NB4 (cell line): ENCODE measurements around the gene RAD51B.

Source experiments
- DNase-seq: peaks from one replicate; pipeline ENCODE4 v3.0.0; 2010; ENCODE audit warnings: low read depth
- H3K4me3 ChIP-seq: one replicate; pipeline ENCODE4 v1.5.1; 2011; ENCODE audit warnings: mild to moderate bottlenecking, low read depth, low read length, moderate library complexity
- MAX ChIP-seq: IDR thresholded peaks from 2 replicates; pipeline ENCODE4 v1.6.1; 2011; ENCODE audit warnings: low read depth, low read length
- MYC ChIP-seq: IDR thresholded peaks from 2 replicates; pipeline ENCODE4 v1.6.1; 2011; ENCODE audit warnings: low read depth, low read length
- POLR2A ChIP-seq: IDR thresholded peaks from 2 replicates; pipeline ENCODE4 v1.6.1; 2011; ENCODE audit warnings: mild to moderate bottlenecking; ENCODE audit not compliant: insufficient read length; ENCODE audit errors: extremely low read depth
- TF ChIP-seq, protein P1 (sequence below): IDR thresholded peaks from one replicate; pipeline ENCODE4 v1.5.1; 2012; ENCODE audit warnings: low read depth, low read length

Gene RAD51B

DNA sequence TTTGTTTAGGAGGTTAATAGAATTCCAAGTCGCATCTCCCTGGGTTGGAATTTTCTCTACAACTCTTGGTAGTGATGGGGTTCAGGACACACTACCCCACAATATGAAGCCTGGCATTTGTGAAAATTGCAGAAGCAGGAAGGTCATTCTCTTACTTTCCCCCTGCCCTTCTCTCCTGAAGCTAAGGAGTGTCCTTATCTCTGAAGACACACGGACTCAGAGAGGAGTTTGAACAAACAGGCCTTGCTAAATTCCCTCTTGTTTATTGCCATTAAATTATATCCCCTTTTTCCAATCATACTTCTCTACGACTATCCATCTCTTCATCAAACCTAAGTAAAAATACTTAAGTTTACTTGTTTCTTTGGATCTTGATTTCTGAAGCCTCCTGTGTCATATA lies 443.0 kb downstream of the RAD51B start:
- no peak overlapping the region for H3K4me3 ChIP-seq
- DNase-seq: no peak
- TF ChIP-seq, protein P1, sequence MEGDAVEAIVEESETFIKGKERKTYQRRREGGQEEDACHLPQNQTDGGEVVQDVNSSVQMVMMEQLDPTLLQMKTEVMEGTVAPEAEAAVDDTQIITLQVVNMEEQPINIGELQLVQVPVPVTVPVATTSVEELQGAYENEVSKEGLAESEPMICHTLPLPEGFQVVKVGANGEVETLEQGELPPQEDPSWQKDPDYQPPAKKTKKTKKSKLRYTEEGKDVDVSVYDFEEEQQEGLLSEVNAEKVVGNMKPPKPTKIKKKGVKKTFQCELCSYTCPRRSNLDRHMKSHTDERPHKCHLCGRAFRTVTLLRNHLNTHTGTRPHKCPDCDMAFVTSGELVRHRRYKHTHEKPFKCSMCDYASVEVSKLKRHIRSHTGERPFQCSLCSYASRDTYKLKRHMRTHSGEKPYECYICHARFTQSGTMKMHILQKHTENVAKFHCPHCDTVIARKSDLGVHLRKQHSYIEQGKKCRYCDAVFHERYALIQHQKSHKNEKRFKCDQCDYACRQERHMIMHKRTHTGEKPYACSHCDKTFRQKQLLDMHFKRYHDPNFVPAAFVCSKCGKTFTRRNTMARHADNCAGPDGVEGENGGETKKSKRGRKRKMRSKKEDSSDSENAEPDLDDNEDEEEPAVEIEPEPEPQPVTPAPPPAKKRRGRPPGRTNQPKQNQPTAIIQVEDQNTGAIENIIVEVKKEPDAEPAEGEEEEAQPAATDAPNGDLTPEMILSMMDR: no peak
- TF ChIP-seq MAX: no peak

- DNase-seq: no peak
- no peak overlapping the region for H3K4me3 ChIP-seq
- TF ChIP-seq MAX (no peak), POLR2A (no peak), MYC (no peak)
- TF ChIP-seq, protein P1: no peak
These were observed 444.1 kb downstream of the RAD51B start for GRCh38 chr14:68263563-68264259.

GRCh38 chr14:68264260-68264569 lies 444.6 kb downstream of the RAD51B start:
- no peak for DNase-seq
- TF ChIP-seq MAX: no peak
- TF ChIP-seq, protein P1: no peak
- no peak for TF ChIP-seq POLR2A
- TF ChIP-seq MYC: no peak
- no peak overlapping the region for H3K4me3 ChIP-seq

DNA sequence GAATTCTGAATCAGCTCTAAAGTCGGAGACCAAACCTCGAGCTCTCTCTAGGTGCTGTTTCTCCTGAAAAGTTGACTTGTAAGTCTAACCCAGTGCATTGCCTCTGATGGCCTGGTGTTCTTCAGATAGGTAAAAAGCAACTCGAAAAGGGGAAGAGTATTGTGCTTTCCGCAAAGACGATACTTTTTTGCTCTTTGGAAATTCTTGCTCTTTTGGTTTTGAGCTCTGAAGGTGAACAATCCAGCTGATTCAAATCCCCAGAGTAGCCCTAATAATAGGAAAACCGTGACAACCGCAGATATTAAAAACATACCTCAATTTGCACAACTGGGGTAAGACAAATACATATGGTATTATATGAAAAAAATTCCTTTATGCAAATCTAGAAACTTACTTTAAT lies 447.4 kb downstream of the RAD51B start:
- no peak for DNase-seq
- TF ChIP-seq MYC: no peak
- TF ChIP-seq MAX: no peak

GRCh38 chr14:68268197-68268596 lies 448.6 kb downstream of the RAD51B start:
- no peak for TF ChIP-seq MYC
- no peak for TF ChIP-seq POLR2A
- TF ChIP-seq MAX: no peak
- TF ChIP-seq, protein P1: no peak
- peak; percentile 69 for DNase-seq
- no peak overlapping the region for H3K4me3 ChIP-seq

More for the DNA sequence above, 447.4 kb downstream of the RAD51B start:
- no peak overlapping the region for H3K4me3 ChIP-seq

- TF ChIP-seq POLR2A (no peak), MAX (no peak), MYC (no peak)
- TF ChIP-seq, protein P1: no peak
- no peak overlapping the region for H3K4me3 ChIP-seq
- no peak for DNase-seq
These were observed 449.1 kb downstream of the RAD51B start for GRCh38 chr14:68268719-68269118.
